H9 (cell line): ENCODE data around the gene SELENOW. TPM values are rescaled to one million over a fixed set of nuclear protein-coding genes. Genes with fewer than 3 reads are reported as not detected.

ENCODE experiments used
- DNase-seq: peaks from one replicate; pipeline ENCODE4 v3.0.0-alpha.2; 2017
- H2AFZ ChIP-seq: one replicate; pipeline ENCODE4 v1.6.1; 2013; ENCODE audit warnings: mild to moderate bottlenecking, low read length, control low read depth, moderate library complexity
- H2AK5ac ChIP-seq: 2 replicates; pipeline ENCODE4 v1.6.1; 2013; ENCODE audit warnings: low read length, control low read depth, mixed read lengths; ENCODE audit not compliant: insufficient read length
- H2BK120ac ChIP-seq: one replicate; pipeline ENCODE4 v1.6.1; 2013; ENCODE audit warnings: low read depth, mild to moderate bottlenecking, low read length, control low read depth, inconsistent platforms; ENCODE audit not compliant: poor library complexity, severe bottlenecking
- H2BK12ac ChIP-seq: 2 replicates; pipeline ENCODE4 v1.6.1; 2013; ENCODE audit warnings: low read length, control low read depth, mixed read lengths, low read depth; ENCODE audit not compliant: insufficient read length
- H2BK15ac ChIP-seq: 2 replicates; pipeline ENCODE4 v1.6.1; 2013; ENCODE audit warnings: low read depth, low read length, control low read depth
- H2BK20ac ChIP-seq: one replicate; pipeline ENCODE4 v1.6.1; 2013; ENCODE audit warnings: low read depth, mild to moderate bottlenecking, low read length, control low read depth, inconsistent platforms; ENCODE audit not compliant: poor library complexity, severe bottlenecking
- H2BK5ac ChIP-seq: 2 replicates; pipeline ENCODE4 v1.6.1; 2013; ENCODE audit warnings: low read length, control low read depth, mixed read lengths; ENCODE audit not compliant: insufficient read length
- H3K14ac ChIP-seq: 2 replicates; pipeline ENCODE4 v1.6.1; 2013; ENCODE audit warnings: low read length, control low read depth; ENCODE audit not compliant: insufficient read depth
- H3K18ac ChIP-seq: 2 replicates; pipeline ENCODE4 v1.6.1; 2013; ENCODE audit warnings: low read depth, mild to moderate bottlenecking, mixed read lengths, low read length, control low read depth; ENCODE audit not compliant: insufficient read length
- H3K23ac ChIP-seq: 2 replicates; pipeline ENCODE4 v1.6.1; 2013; ENCODE audit warnings: low read length, control low read depth, mixed read lengths, low read depth; ENCODE audit not compliant: insufficient read length
- H3K23me2 ChIP-seq: 2 replicates; pipeline ENCODE4 v1.6.1; 2013; ENCODE audit warnings: low read depth, mild to moderate bottlenecking, mixed read lengths, low read length, control low read depth; ENCODE audit not compliant: insufficient read length, poor library complexity, severe bottlenecking
- H3K27ac ChIP-seq: 2 replicates; pipeline ENCODE4 v1.5.1; 2013; ENCODE audit warnings: low read length, control low read depth, mixed read lengths, low read depth; ENCODE audit not compliant: insufficient read length
- H3K27me3 ChIP-seq: 2 replicates; pipeline ENCODE4 v1.6.1; 2013; ENCODE audit warnings: low read length, control low read depth, inconsistent platforms; ENCODE audit not compliant: insufficient read depth
- H3K4ac ChIP-seq: 2 replicates; pipeline ENCODE4 v1.6.1; 2013; ENCODE audit warnings: low read depth, mild to moderate bottlenecking, control low read depth, inconsistent platforms, low read length, moderate library complexity
- H3K4me1 ChIP-seq: 2 replicates; pipeline ENCODE4 v1.6.1; 2013; ENCODE audit warnings: low read length, control low read depth, inconsistent platforms; ENCODE audit not compliant: insufficient read depth
- H3K4me2 ChIP-seq: 2 replicates; pipeline ENCODE4 v1.6.1; 2013; ENCODE audit warnings: low read length, control low read depth, mixed read lengths; ENCODE audit not compliant: insufficient read length, insufficient read depth
- H3K56ac ChIP-seq: 2 replicates; pipeline ENCODE4 v1.6.1; 2013; ENCODE audit warnings: low read depth, mild to moderate bottlenecking, mixed read lengths, low read length, control low read depth; ENCODE audit not compliant: insufficient read length
- H3K79me1 ChIP-seq: 2 replicates; pipeline ENCODE4 v1.6.1; 2013; ENCODE audit warnings: low read depth, mild to moderate bottlenecking, moderate library complexity, low read length, control low read depth, inconsistent platforms; ENCODE audit not compliant: insufficient read depth, poor library complexity, severe bottlenecking
- H3K79me2 ChIP-seq: 2 replicates; pipeline ENCODE4 v1.6.1; 2013; ENCODE audit warnings: low read length, control low read depth, inconsistent platforms; ENCODE audit not compliant: insufficient read depth
- H3K9ac ChIP-seq: 2 replicates; pipeline ENCODE4 v1.6.1; 2013; ENCODE audit warnings: low read length, control low read depth, mixed read lengths; ENCODE audit not compliant: insufficient read length; ENCODE audit errors: extremely low read depth
- H3K9me3 ChIP-seq: one replicate; pipeline ENCODE4 v1.6.1; 2013; ENCODE audit warnings: low read depth, low read length, inconsistent platforms; ENCODE audit not compliant: control insufficient read depth
- H3T11ph ChIP-seq: one replicate; pipeline ENCODE4 v1.6.1; 2013; ENCODE audit warnings: mild to moderate bottlenecking, low read length, control low read depth, inconsistent platforms
- H4K20me1 ChIP-seq: one replicate; pipeline ENCODE4 v1.6.1; 2013; ENCODE audit not compliant: control insufficient read depth, insufficient read length, insufficient read depth
- H4K5ac ChIP-seq: 2 replicates; pipeline ENCODE4 v1.6.1; 2013; ENCODE audit warnings: low read depth, mild to moderate bottlenecking, mixed read lengths, low read length, control low read depth; ENCODE audit not compliant: insufficient read length
- H4K8ac ChIP-seq: replicated peaks from 2 replicates; pipeline ENCODE4 v1.6.1; 2013; ENCODE audit warnings: low read length, control low read depth, mixed read lengths, low read depth; ENCODE audit not compliant: insufficient read length
- H4K91ac ChIP-seq: 2 replicates; pipeline ENCODE4 v1.6.1; 2013; ENCODE audit warnings: low read depth, mild to moderate bottlenecking, moderate library complexity, mixed read lengths, low read length, control low read depth; ENCODE audit not compliant: insufficient read length
- H3K27ac Mint-ChIP-seq, 3 experiments: 2 replicates in 2 of 3; 3 replicates in 1 of 3; pipeline ENCODE4 v1.8.0; 2020 to 2021; ENCODE audit warnings: mixed read lengths in 3 of 3, mild to moderate bottlenecking in 1 of 3, moderate library complexity in 1 of 3
- H3K27me3 Mint-ChIP-seq: 2 replicates; pipeline ENCODE4 v1.8.0; 2021; ENCODE audit warnings: low read depth, mild to moderate bottlenecking, moderate library complexity, mixed read lengths
- H3K36me3 Mint-ChIP-seq, 3 experiments: 2 replicates in 2 of 3; 3 replicates in 1 of 3; pipeline ENCODE4 v1.8.0; 2020 to 2021; ENCODE audit warnings: low read depth in 3 of 3, mixed read lengths in 3 of 3; ENCODE audit not compliant: insufficient read depth in 1 of 3
- H3K4me1 Mint-ChIP-seq, 2 experiments: 2 replicates each; pipeline ENCODE4 v1.8.0; 2020; ENCODE audit warnings: mixed read lengths in 2 of 2
- H3K4me3 Mint-ChIP-seq, 2 experiments: 2 replicates in 1 of 2; 3 replicates in 1 of 2; pipeline ENCODE4 v1.8.0; 2020 to 2021; ENCODE audit warnings: mild to moderate bottlenecking in 2 of 2, mixed read lengths in 2 of 2, moderate library complexity in 1 of 2
- H3K9me3 Mint-ChIP-seq, 2 experiments: 2 replicates in 1 of 2; 3 replicates in 1 of 2; pipeline ENCODE4 v1.8.0; 2020; ENCODE audit warnings: mild to moderate bottlenecking in 2 of 2, mixed read lengths in 2 of 2, moderate library complexity in 1 of 2
- CTCF ChIP-seq: fragments of 200-600 bp; sonication (generic); conservative IDR thresholded peaks from 3 replicates; pipeline ENCODE4 v1.8.0; 2021; ENCODE audit warnings: antibody characterized with exemption, mild to moderate bottlenecking
- WGBS: extraction: QIAGEN DNeasy Blood & Tissue Kit; methylation state at CpG from one replicate; pipeline ENCODE4 v1.1.7; 2013; ENCODE audit warnings: missing lambda C conversion rate, low lambda C conversion rate, mixed read lengths; ENCODE audit not compliant: insufficient read length; ENCODE audit errors: extremely low coverage; 5-methylcytosine and 5-hydroxymethylcytosine counted together
- total RNA-seq: library from RNA; stranded (reverse); gene quantifications from 2 replicates; pipeline ENCODE4 v1.2.1, GENCODE V29; 2021

Gene SELENOW
- total RNA-seq, 1 experiment from 2014 or later, result 388 TPM

GRCh38 chr19:47749326-47749725 is 29.2 kb upstream of the SELENOW start:
- Histone ChIP-seq H2BK12ac (no peak overlapping the region), H2AK5ac (no peak overlapping the region), H2BK20ac (no peak overlapping the region), H2AFZ (no peak overlapping the region), H3K9ac (no peak overlapping the region), H4K91ac (no peak overlapping the region), H4K5ac (no peak overlapping the region), H3K4me2 (no peak overlapping the region), H3K56ac (no peak overlapping the region), H3K9me3 (no peaks in the 10 kb centered on the region), H4K8ac (no peak overlapping the region), H3K23ac (no peak overlapping the region), H3K79me2 (peaks cover 6% of the 10 kb centered on the region; the same call in 1 of the 2 replicates), H3K23me2 (no peaks in the 10 kb centered on the region), H3K14ac (no peak overlapping the region), H3K79me1 (peaks cover 3% of the 10 kb centered on the region), H2BK15ac (no peak overlapping the region), H3K4me1 (no peaks in the 10 kb centered on the region), H3K27ac (no peak overlapping the region), H3K18ac (no peak overlapping the region), H2BK120ac (no peak overlapping the region), H3K27me3 (no peaks in the 10 kb centered on the region), H3T11ph (no peak overlapping the region), H2BK5ac (no peak overlapping the region), H3K4ac (no peak overlapping the region), H4K20me1 (no peaks in the 10 kb centered on the region)
- Mint-ChIP-seq H3K27me3 (peaks cover 2% of the 10 kb centered on the region; the same call in 1 of the 2 replicates), H3K9me3 (no peaks in the 10 kb centered on the region), H3K4me1 (peaks cover 7 to 12% of the 10 kb centered on the region in 2 experiments; a peak in 3 of 4 replicates), H3K4me3 (no peak overlapping the region; a peak in 1 of 5 replicates), H3K36me3 (peaks cover 49 to 74% (median 72%) of the 10 kb centered on the region in 3 experiments), H3K27ac (peak overlapping the region in 1 of 3 experiments; percentile 30; a peak in 1 of 7 replicates)
- no peak for TF ChIP-seq CTCF
- WGBS, result no CpG with 5 or more reads among the region's 3 CpGs
- DNase-seq, result no peak
